H1 (cell line): ENCODE results near the gene SLITRK2. TPM values are rescaled to one million over a fixed set of nuclear protein-coding genes. Genes with fewer than 3 reads are reported as not detected.

Experiments
- CTCF ChIA-PET: fragments of 300-600 bp; sonication (Branson Sonifier 250); formaldehyde crosslinking; loops from one replicate; lab custom pipeline; 2021; ENCODE audit not compliant: partially characterized antibody; lab: Charles Lee
- POLR2A ChIA-PET: fragments of 300-600 bp; sonication (Branson Sonifier 250); formaldehyde crosslinking; loops from one replicate; lab custom pipeline; 2021; ENCODE audit warnings: inconsistent platforms; ENCODE audit not compliant: partially characterized antibody; lab: Charles Lee
- DNase-seq, 2 experiments: peaks; one replicate each; pipeline versions ENCODE4 v3.0.0 to v3.0.0-alpha.2; 2010 to 2022; ENCODE audit warnings: low spot score in 2 of 2, low read depth in 1 of 2, mixed read lengths in 1 of 2
- FAIRE-seq: peaks from 2 replicates; lab custom pipeline; 2011; peaks lifted over from hg19 to GRCh38; lab: Jason Lieb, UNC
- H2AFZ ChIP-seq: 2 replicates; pipeline ENCODE4 v1.8.1; 2012; ENCODE audit warnings: low read length, inconsistent platforms
- H2AK5ac ChIP-seq: 2 replicates; pipeline ENCODE4 v1.6.1; 2013; ENCODE audit warnings: low read depth, low read length
- H2BK120ac ChIP-seq: replicated peaks from 2 replicates; pipeline ENCODE3; 2013; ENCODE audit warnings: low read depth, low read length, inconsistent platforms
- H2BK12ac ChIP-seq: 2 replicates; pipeline ENCODE4 v1.6.1; 2013; ENCODE audit warnings: low read depth, low read length
- H2BK15ac ChIP-seq: 2 replicates; pipeline ENCODE4 v1.6.1; 2013; ENCODE audit warnings: low read length
- H2BK20ac ChIP-seq: 2 replicates; pipeline ENCODE4 v1.6.1; 2013; ENCODE audit warnings: low read length
- H2BK5ac ChIP-seq: 2 replicates; pipeline ENCODE4 v1.6.1; 2013; ENCODE audit warnings: low read depth, low read length
- H3K14ac ChIP-seq: 2 replicates; pipeline ENCODE4 v1.6.1; 2013; ENCODE audit warnings: inconsistent platforms; ENCODE audit not compliant: insufficient read length
- H3K18ac ChIP-seq: 2 replicates; pipeline ENCODE4 v1.6.1; 2013; ENCODE audit warnings: low read length; ENCODE audit errors: extremely low read depth
- H3K23ac ChIP-seq: 2 replicates; pipeline ENCODE4 v1.6.1; 2013; ENCODE audit warnings: inconsistent platforms; ENCODE audit not compliant: insufficient read length
- H3K23me2 ChIP-seq: 2 replicates; pipeline ENCODE4 v1.6.1; 2013; ENCODE audit warnings: low read depth, low read length
- H3K27ac ChIP-seq: 2 replicates; pipeline ENCODE4 v1.6.1; 2011; ENCODE audit warnings: low read depth, low read length, inconsistent platforms
- H3K27me3 ChIP-seq, 4 experiments: replicated peaks in 1 of 4; 1 replicate in 1 of 4; 2 replicates in 3 of 4; pipeline versions ENCODE4 v1.6.1 to v1.8.1; 2011 to 2013; ENCODE audit warnings: low read length in 3 of 4, mild to moderate bottlenecking in 3 of 4, inconsistent platforms in 2 of 4, mixed read lengths in 2 of 4, moderate library complexity in 1 of 4; ENCODE audit not compliant: control insufficient read depth in 3 of 4, insufficient read depth in 3 of 4; ENCODE audit errors: extremely low read depth in 1 of 4
- H3K36me3 ChIP-seq, 4 experiments: 2 replicates each; pipeline versions ENCODE4 v1.6.1 to v1.8.1; 2011 to 2013; ENCODE audit warnings: mild to moderate bottlenecking in 4 of 4, low read length in 3 of 4, moderate library complexity in 2 of 4, control low read depth in 1 of 4, inconsistent platforms in 1 of 4; ENCODE audit not compliant: insufficient read depth in 4 of 4, control insufficient read depth in 2 of 4
- H3K4ac ChIP-seq: replicated peaks from 2 replicates; pipeline ENCODE3; 2013; ENCODE audit warnings: low read length, low read depth, mixed read lengths, inconsistent platforms; ENCODE audit not compliant: insufficient read length
- H3K4me1 ChIP-seq, 4 experiments: replicated peaks in 1 of 4; 1 replicate in 1 of 4; 2 replicates in 3 of 4; pipeline versions ENCODE4 v1.6.1 to v1.8.1; 2011 to 2013; ENCODE audit warnings: low read length in 3 of 4, inconsistent platforms in 2 of 4, mixed read lengths in 1 of 4; ENCODE audit not compliant: insufficient read depth in 4 of 4, control insufficient read depth in 3 of 4
- H3K4me2 ChIP-seq, 2 experiments: 2 replicates each; pipeline versions ENCODE4 v1.6.1 to v1.8.1; 2011 to 2013; ENCODE audit warnings: low read depth in 2 of 2, low read length in 2 of 2, control low read depth in 1 of 2, inconsistent platforms in 1 of 2, mild to moderate bottlenecking in 1 of 2; ENCODE audit not compliant: insufficient read depth in 1 of 2
- H3K4me3 ChIP-seq, 4 experiments: fragments of 200-600, 300-600 bp in 1 of 4; sonication (generic), shearing (Covaris generic), sonication (Bioruptor Twin) in 1 of 4; 2 replicates each; pipeline versions ENCODE4 v1.5.1 to v1.8.1; 2011 to 2016; ENCODE audit warnings: low read length in 4 of 4, low read depth in 3 of 4, control low read depth in 2 of 4, inconsistent platforms in 2 of 4, mild to moderate bottlenecking in 2 of 4, mixed read lengths in 1 of 4, moderate library complexity in 1 of 4; ENCODE audit not compliant: insufficient read depth in 2 of 4; ENCODE audit errors: extremely low read depth in 1 of 4
- H3K56ac ChIP-seq: replicated peaks from 2 replicates; pipeline ENCODE3; 2013; ENCODE audit warnings: low read depth, mild to moderate bottlenecking, mixed read lengths, low read length, inconsistent platforms; ENCODE audit not compliant: insufficient read length
- H3K79me1 ChIP-seq: 2 replicates; pipeline ENCODE4 v1.6.1; 2013; ENCODE audit warnings: low read depth, low read length, control low read depth
- H3K79me2 ChIP-seq, 2 experiments: 2 replicates each; pipeline versions ENCODE4 v1.6.1 to v1.8.1; 2012 to 2013; ENCODE audit warnings: low read length in 2 of 2, mild to moderate bottlenecking in 2 of 2, inconsistent platforms in 1 of 2; ENCODE audit not compliant: insufficient read depth in 2 of 2, control insufficient read depth in 1 of 2
- H3K9ac ChIP-seq, 4 experiments: replicated peaks in 1 of 4; 1 replicate in 1 of 4; 2 replicates in 3 of 4; pipeline versions ENCODE4 v1.6.1 to v1.8.1; 2011 to 2013; ENCODE audit warnings: low read depth in 3 of 4, low read length in 3 of 4, control low read depth in 2 of 4, mild to moderate bottlenecking in 2 of 4, moderate library complexity in 2 of 4, inconsistent platforms in 1 of 4; ENCODE audit errors: extremely low read depth in 1 of 4
- H3K9me3 ChIP-seq, 2 experiments: 2 replicates each; pipeline versions ENCODE4 v1.6.1 to v1.8.1; 2012 to 2013; ENCODE audit warnings: mild to moderate bottlenecking in 2 of 2, moderate library complexity in 2 of 2, control low read depth in 1 of 2, inconsistent platforms in 1 of 2, low read depth in 1 of 2, low read length in 1 of 2, mixed read lengths in 1 of 2; ENCODE audit not compliant: insufficient read depth in 2 of 2
- H4K20me1 ChIP-seq, 2 experiments: replicated peaks in 1 of 2; 2 replicates each; pipeline versions ENCODE3 to v1.8.1; 2011 to 2013; ENCODE audit warnings: inconsistent platforms in 2 of 2, low read length in 2 of 2, mild to moderate bottlenecking in 1 of 2; ENCODE audit not compliant: insufficient read depth in 2 of 2, control insufficient read depth in 1 of 2
- H4K5ac ChIP-seq: 2 replicates; pipeline ENCODE4 v1.6.1; 2013; ENCODE audit warnings: low read length, low read depth, mixed read lengths, inconsistent platforms; ENCODE audit not compliant: insufficient read length
- H4K8ac ChIP-seq: 2 replicates; pipeline ENCODE4 v1.8.0; 2013; ENCODE audit warnings: mild to moderate bottlenecking, moderate library complexity, low read length, inconsistent platforms; ENCODE audit not compliant: insufficient read depth; ENCODE audit errors: extremely low read depth
- H4K91ac ChIP-seq: replicated peaks from 2 replicates; pipeline ENCODE3; 2013; ENCODE audit warnings: low read length, mixed read lengths, inconsistent platforms; ENCODE audit not compliant: insufficient read length
- ATF2 ChIP-seq: IDR thresholded peaks from 2 replicates; pipeline ENCODE4 v1.6.1; 2012; ENCODE audit warnings: low read length, inconsistent platforms
- BCL11A ChIP-seq, 2 experiments: IDR thresholded peaks; one replicate each; pipeline ENCODE4 v1.6.1; 2011; ENCODE audit warnings: low read depth in 2 of 2, low read length in 2 of 2, mild to moderate bottlenecking in 2 of 2
- EGR1 ChIP-seq: IDR thresholded peaks from 2 replicates; pipeline ENCODE4 v1.6.1; 2011; ENCODE audit warnings: low read depth, low read length, borderline replicate concordance
- POU5F1 ChIP-seq: IDR thresholded peaks from 2 replicates; pipeline ENCODE4 v1.6.1; 2011; ENCODE audit warnings: low read depth, mild to moderate bottlenecking, low read length, moderate library complexity
- SIRT6 ChIP-seq: IDR thresholded peaks from one replicate; pipeline ENCODE4 v1.7.1; 2012; ENCODE audit warnings: low read length, inconsistent platforms
- SUZ12 ChIP-seq: fragments of 200-600 bp; sonication (generic); IDR thresholded peaks from 2 replicates; pipeline ENCODE4 v1.6.1; 2012; ENCODE audit warnings: mild to moderate bottlenecking, inconsistent platforms, low read length, moderate library complexity, mixed read lengths
- TCF12 ChIP-seq: IDR thresholded peaks from 2 replicates; pipeline ENCODE4 v1.6.1; 2011; ENCODE audit warnings: low read depth, mild to moderate bottlenecking, low read length
- ZNF274 ChIP-seq: IDR thresholded peaks from 2 replicates; pipeline ENCODE4 v1.7.0; 2012; ENCODE audit warnings: low read length, borderline replicate concordance; ENCODE audit errors: extremely low read depth
- WGBS, 2 experiments: shearing (Covaris generic) in 1 of 2; methylation state at CpG; one replicate each; pipeline versions ENCODE4 v1.1.6 to v1.1.7; 2013 to 2015; ENCODE audit warnings: low lambda C conversion rate in 2 of 2, mixed read lengths in 2 of 2, inconsistent platforms in 1 of 2, low coverage in 1 of 2, missing lambda C conversion rate in 1 of 2; ENCODE audit not compliant: insufficient replicate concordance in 2 of 2, insufficient coverage in 1 of 2, insufficient read length in 1 of 2; ENCODE audit errors: extremely low coverage in 1 of 2, missing lambda C conversion rate in 1 of 2; 5-methylcytosine and 5-hydroxymethylcytosine counted together
- long read RNA-seq, 2 experiments: library from RNA in 1 of 2; library from capped mRNA in 1 of 2; stranded (forward); transcript quantifications; one replicate each; pipeline ENCODE4 v2.0.0, GENCODE V29; 2021; ENCODE audit warnings: inconsistent platforms in 1 of 2
- polyA minus RNA-seq, 3 experiments: library from RNA; depleted of rRNA, polyadenylated mRNA; stranded (reverse); fragments of >200 nt; gene quantifications; 1 replicate in 2 of 3; 2 replicates in 1 of 3; pipeline ENCODE4 v1.2.3, GENCODE V29; 2011
- polyA plus RNA-seq, 7 experiments: library from polyadenylated mRNA; depleted of rRNA in 3 of 7; stranded (reverse) in 5 of 7; unstranded in 2 of 7; fragments of >200 nt in 5 of 7; fragments of 200-250 nt in 2 of 7; gene quantifications; 1 replicate in 5 of 7; 2 replicates in 1 of 7; 4 replicates in 1 of 7; pipeline versions ENCODE4 v1.2.1 to v1.2.3, GENCODE V29; 2011 to 2013; ENCODE audit warnings: missing spikeins in 2 of 7, mixed read lengths in 2 of 7
- total RNA-seq: library from RNA; stranded (reverse); fragmentation: NEBNext Ultra II Directional; extraction: Animal tissue kit (Norgen Biotek cat#: 25700); gene quantifications from 2 replicates; pipeline ENCODE4 v1.2.1, GENCODE V29; 2021

SLITRK2 gene
- total RNA-seq (0.33 and 0.39 TPM in 2 replicates), polyA plus RNA-seq (2011; rRNA removed) (0.14 and 0.16 TPM in 2 replicates), polyA minus RNA-seq (2011; rRNA and poly(A)+ RNA removed) (0.29 and 0.35 TPM in 2 replicates)
- polyA plus RNA-seq (2011; cell fraction: cytosol; rRNA removed), result 0.14 TPM
- 0.17 TPM for polyA plus RNA-seq (2011; cell fraction: nucleus; rRNA removed)
- polyA plus RNA-seq (2012, experiment 1 of 2), result 0.18 to 0.30 TPM (median 0.26 TPM) in 4 replicates
- 0.03 TPM for polyA plus RNA-seq (2012, experiment 2 of 2)
- 0.22 TPM for polyA plus RNA-seq (2013, experiment 1 of 2)
- 0.13 TPM for polyA plus RNA-seq (2013, experiment 2 of 2)
- 0.15 TPM for polyA minus RNA-seq (2011; cell fraction: cytosol; rRNA and poly(A)+ RNA removed)
- polyA minus RNA-seq (2011; cell fraction: nucleus; rRNA and poly(A)+ RNA removed), result 0.60 TPM
- long read RNA-seq, experiment 1, partial matches to known transcripts, result 0 of 1 reads
- long read RNA-seq, experiment 1, other reads (novel, unspliced or antisense), result 1 of 1 reads
- long read RNA-seq, experiment 2, result 0 reads

- Histone ChIP-seq H3K9ac (no peak within 1 kb of the TSS; a peak in 1 of 7 replicates), H3K23me2 (peaks cover 13% of the 10 kb centered on the region; the same call in 1 of the 2 replicates), H4K5ac (no peak within 1 kb of the TSS), H2BK20ac (no peak within 1 kb of the TSS), H2BK120ac (no peak within 1 kb of the TSS), H3K4ac (no peak within 1 kb of the TSS), H2BK15ac (no peak within 1 kb of the TSS; the same call in 1 of the 2 replicates), H2BK5ac (no peak within 1 kb of the TSS), H3K4me1 (peaks cover 0 to 8% (median 3%) of the 10 kb centered on the region in 4 experiments; a peak in 4 of 7 replicates), H3K14ac (no peak within 1 kb of the TSS), H4K91ac (no peak within 1 kb of the TSS), H3K27me3 (peaks cover 36 to 90% (median 65%) of the 10 kb centered on the region in 4 experiments), H3K4me2 (peak within 1 kb of the TSS; percentile 80 to 89), H3K79me2 (no peaks in the 10 kb centered on the region), H2AK5ac (no peak within 1 kb of the TSS), H3K23ac (no peak within 1 kb of the TSS), H3K18ac (no peak within 1 kb of the TSS), H3K56ac (no peak within 1 kb of the TSS), H2AFZ (peak within 1 kb of the TSS; percentile 51), H2BK12ac (no peak within 1 kb of the TSS), H3K36me3 (no peaks in the 10 kb centered on the region), H4K20me1 (peaks cover 0 to 2% of the 10 kb centered on the region in 2 experiments), H3K4me3 (peak within 1 kb of the TSS; percentile 37 to 65 (median 40)), H3K27ac (no peak within 1 kb of the TSS), H3K9me3 (no peaks in the 10 kb centered on the region), H3K79me1 (no peaks in the 10 kb centered on the region), H4K8ac (no peak within 1 kb of the TSS)
- POLR2A ChIA-PET, result no interaction called here
- peak; percentile 31 to 61 for DNase-seq
- 0% methylated on average over 3 of the region's 60 CpGs; no CpG with 5 or more reads in 1 of the 2 experiments for WGBS, 2 experiments
- CTCF ChIA-PET, result interaction anchor here (1.1 kb wide), 1 partner anchor 334 kb away, joined by 3 read pairs; no protein-coding TSS in a partner anchor
- no peak for FAIRE-seq
- TF ChIP-seq ATF2 (no peak), BCL11A (IDR thresholded peaks at IDR 0.05; ENCODE audit: low read depth in 2 of 2, low read length in 2 of 2) (no peak), POU5F1 (no peak), ZNF274 (no peak), SIRT6 (no peak), TCF12 (no peak), EGR1 (no peak), SUZ12 (peak; percentile 40; the same call in 1 of the 2 replicates)
Observed at GRCh38 chrX:145817331-145818185, at the start of gene SLITRK2. Gene SLITRK2, plus strand, starts transcription at chrX:145817829. Its CDS starts 4,597 bp downstream, at chrX:145822426.
